Thymus (tissue), 11 donors: ENCODE data around the gene SLC41A3. TPM values are rescaled to one million over a fixed set of nuclear protein-coding genes. Genes with fewer than 3 reads are reported as not detected.
"Not testable (repeated sequence)": the region's sequence is repeated elsewhere in the genome, so short reads cannot be mapped to it uniquely, and the experiment has no call there.

Experiments
- DNase-seq, 9 donors: peaks; one replicate each; pipeline ENCODE4 v3.0.0-alpha.2; 2013; ENCODE audit warnings: low spot score in 9 of 9, low read depth in 6 of 9, missing footprints in 1 of 9
- H3K27ac ChIP-seq, 2 donors: one replicate each; pipeline ENCODE4 v1.5.1; 2013; ENCODE audit warnings: control low read depth in 1 of 2, low read depth in 1 of 2, low read length in 1 of 2, mild to moderate bottlenecking in 1 of 2, moderate library complexity in 1 of 2
- H3K27me3 ChIP-seq, 2 donors: one replicate each; pipeline ENCODE4 v1.5.1; 2013; ENCODE audit warnings: low read length in 1 of 2; ENCODE audit not compliant: control insufficient read depth in 2 of 2, insufficient read depth in 1 of 2
- H3K36me3 ChIP-seq, 2 donors: one replicate each; pipeline ENCODE4 v1.5.1; 2013; ENCODE audit warnings: low read length in 1 of 2, mild to moderate bottlenecking in 1 of 2, moderate library complexity in 1 of 2; ENCODE audit not compliant: control insufficient read depth in 2 of 2, insufficient read depth in 2 of 2
- H3K4me1 ChIP-seq, 2 donors: one replicate each; pipeline ENCODE4 v1.5.1; 2013; ENCODE audit warnings: low read length in 2 of 2; ENCODE audit not compliant: control insufficient read depth in 2 of 2, insufficient read depth in 2 of 2
- H3K4me3 ChIP-seq, 2 donors: one replicate each; pipeline ENCODE4 v1.5.1; 2013; ENCODE audit warnings: low read length in 2 of 2, control low read depth in 1 of 2, mild to moderate bottlenecking in 1 of 2
- H3K9me3 ChIP-seq, 2 donors: one replicate each; pipeline ENCODE4 v1.5.1; 2013; ENCODE audit warnings: low read length in 1 of 2, mild to moderate bottlenecking in 1 of 2; ENCODE audit not compliant: control insufficient read depth in 2 of 2, insufficient read depth in 1 of 2
- WGBS: extraction: QIAGEN DNeasy Blood & Tissue Kit; methylation state at CpG from one replicate; pipeline ENCODE4 v1.1.7; 2013; 5-methylcytosine and 5-hydroxymethylcytosine counted together
- polyA plus RNA-seq: library from polyadenylated mRNA; stranded (reverse); fragments of 200-250 nt; gene quantifications from one replicate; pipeline ENCODE4 v1.2.3, GENCODE V29; 2013
- total RNA-seq: library from RNA; stranded (reverse); fragments of 120-200 nt; gene quantifications from one replicate; pipeline ENCODE4 v1.2.4, GENCODE V29; 2013
- donor health status: healthy.

The SLC41A3 gene
- total and polyA plus RNA-seq, 2 donors: 31.3 to 33.5 TPM

DNA sequence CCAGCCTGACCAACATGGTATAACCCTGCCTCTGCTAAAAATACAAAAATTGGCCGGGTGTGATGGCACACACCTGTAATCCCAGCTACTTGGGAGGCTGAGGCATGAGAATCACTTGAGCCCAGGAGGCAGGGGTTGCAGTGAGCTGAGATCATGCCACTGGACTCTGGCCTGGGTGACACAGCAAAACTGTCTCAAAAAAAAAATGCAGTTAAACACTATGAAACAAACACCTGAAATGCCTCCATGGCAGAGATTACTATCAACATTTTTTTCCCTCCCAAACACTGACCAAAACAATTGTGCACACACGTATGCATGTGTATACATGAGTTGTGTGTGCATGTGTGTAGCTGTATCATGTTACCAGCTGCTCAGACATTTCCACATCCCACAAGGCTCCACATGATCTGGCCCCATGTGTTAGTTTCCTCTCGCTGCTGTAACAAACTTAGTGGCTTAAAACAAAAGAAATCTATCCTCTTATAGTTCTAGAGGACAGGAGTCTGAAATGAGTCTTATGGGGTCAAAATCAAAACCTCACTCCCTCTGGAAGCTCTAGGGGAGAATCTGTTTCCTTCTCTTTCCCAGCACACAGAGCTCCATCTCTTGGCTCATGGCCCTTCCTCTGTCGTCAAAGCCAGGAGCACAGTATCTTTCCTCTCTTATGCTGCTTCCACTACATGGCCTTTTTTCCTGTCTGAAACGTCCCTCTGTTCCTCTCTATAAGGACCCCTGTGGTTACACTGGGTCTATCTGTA, 34.5 kb downstream of the SLC41A3 start:
- H3K4me3 ChIP-seq: no peak overlapping the region

GRCh38 chr3:126040386-126040785, 43.5 kb downstream of the SLC41A3 start:
- WGBS: 84% methylated on average over 4 of the region's 4 CpGs
- no peaks in the 10 kb centered on the region for H3K27me3 ChIP-seq

More for the DNA sequence above, 34.5 kb downstream of the SLC41A3 start:
- H3K4me1 ChIP-seq: peaks cover 0 to 17% of the 10 kb centered on the region in 2 donors
- peaks cover 9 to 10% of the 10 kb centered on the region in 2 donors for H3K36me3 ChIP-seq
- no peak for DNase-seq
- no peak overlapping the region for H3K27ac ChIP-seq
- H3K9me3 ChIP-seq: no peaks in the 10 kb centered on the region
- H3K27me3 ChIP-seq: no peaks in the 10 kb centered on the region
- WGBS: 95% methylated on average over 5 of the region's 5 CpGs

GRCh38 chr3:126039870-126040269, 44.1 kb downstream of the SLC41A3 start:
- no peak overlapping the region for H3K27ac ChIP-seq
- H3K4me1 ChIP-seq: peaks cover 5 to 8% of the 10 kb centered on the region in 2 donors
- H3K4me3 ChIP-seq: no peak overlapping the region
- 75% methylated on average over 2 of the region's 2 CpGs for WGBS
- H3K27me3 ChIP-seq: no peaks in the 10 kb centered on the region
- H3K36me3 ChIP-seq: peaks cover 3 to 5% of the 10 kb centered on the region in 2 donors
- H3K9me3 ChIP-seq: peaks cover 0 to 9% of the 10 kb centered on the region in 2 donors
- DNase-seq: no peak

More at GRCh38 chr3:126040386-126040785, 43.5 kb downstream of the SLC41A3 start:
- Histone ChIP-seq H3K4me1 (peaks cover 2 to 3% of the 10 kb centered on the region in 2 donors), H3K27ac (no peak overlapping the region), H3K9me3 (peaks cover 0 to 9% of the 10 kb centered on the region in 2 donors), H3K36me3 (peaks cover under 1 to 3% of the 10 kb centered on the region in 2 donors), H3K4me3 (no peak overlapping the region)
- no peak for DNase-seq

DNA sequence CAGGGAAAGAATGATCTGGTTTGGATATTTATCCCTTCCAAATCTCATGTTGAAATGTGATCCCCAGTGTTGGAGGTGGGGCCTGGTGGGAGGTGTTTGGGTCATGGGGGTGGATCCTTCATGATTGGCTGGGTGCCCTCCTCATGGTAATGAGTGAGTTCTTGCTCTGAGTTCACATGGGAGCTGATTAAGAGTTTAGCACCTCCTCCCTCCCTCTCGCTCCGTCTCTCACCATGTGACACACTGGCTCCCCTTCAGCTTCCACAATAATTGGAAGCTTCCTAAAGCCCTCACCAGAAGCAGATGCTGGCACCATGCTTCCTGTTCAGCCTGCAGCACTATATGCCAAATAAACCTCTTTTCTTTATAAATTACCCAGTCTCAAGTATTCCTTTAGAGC, 45.1 kb downstream of the SLC41A3 start:
- 94% methylated on average over 2 of the region's 2 CpGs for WGBS
- not testable (repeated sequence) for H3K36me3 ChIP-seq, H3K27ac ChIP-seq, H3K9me3 ChIP-seq, H3K27me3 ChIP-seq, H3K4me3 ChIP-seq, DNase-seq
- peaks cover 10 to 12% of the 10 kb centered on the region in 2 donors for H3K4me1 ChIP-seq

DNA sequence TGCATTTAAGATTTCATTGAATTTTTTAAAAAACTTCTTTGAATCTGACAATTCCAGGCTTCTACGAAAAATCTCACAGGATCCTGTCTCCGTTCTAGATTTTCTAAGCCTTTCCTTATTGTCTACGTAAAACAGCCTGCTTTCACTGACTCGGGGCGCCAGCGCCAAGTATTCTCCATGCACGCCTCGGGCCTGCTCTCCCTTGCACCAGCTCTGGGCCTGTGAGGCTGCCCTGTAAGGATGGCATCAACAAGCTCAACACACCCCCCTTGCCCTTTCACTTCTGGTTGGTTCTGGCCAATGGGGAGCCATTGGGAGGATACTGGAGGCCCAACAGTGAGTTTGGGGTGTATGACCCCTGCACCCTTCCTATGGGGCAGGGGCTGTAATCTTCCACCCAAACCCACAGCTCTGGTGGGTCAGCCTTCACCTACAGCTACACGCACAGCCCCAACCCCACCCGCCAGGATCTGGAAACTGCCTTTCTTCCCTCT, 47.8 kb downstream of the SLC41A3 start:
- no peak overlapping the region for H3K4me3 ChIP-seq
- no peaks in the 10 kb centered on the region for H3K27me3 ChIP-seq
- peaks cover 0 to 9% of the 10 kb centered on the region in 2 donors for H3K9me3 ChIP-seq
- DNase-seq: no peak
- H3K36me3 ChIP-seq: peaks cover 10 to 11% of the 10 kb centered on the region in 2 donors
- peaks cover 11 to 12% of the 10 kb centered on the region in 2 donors for H3K4me1 ChIP-seq
- no peak overlapping the region for H3K27ac ChIP-seq
- WGBS: 99% methylated on average over 10 of the region's 10 CpGs

DNA sequence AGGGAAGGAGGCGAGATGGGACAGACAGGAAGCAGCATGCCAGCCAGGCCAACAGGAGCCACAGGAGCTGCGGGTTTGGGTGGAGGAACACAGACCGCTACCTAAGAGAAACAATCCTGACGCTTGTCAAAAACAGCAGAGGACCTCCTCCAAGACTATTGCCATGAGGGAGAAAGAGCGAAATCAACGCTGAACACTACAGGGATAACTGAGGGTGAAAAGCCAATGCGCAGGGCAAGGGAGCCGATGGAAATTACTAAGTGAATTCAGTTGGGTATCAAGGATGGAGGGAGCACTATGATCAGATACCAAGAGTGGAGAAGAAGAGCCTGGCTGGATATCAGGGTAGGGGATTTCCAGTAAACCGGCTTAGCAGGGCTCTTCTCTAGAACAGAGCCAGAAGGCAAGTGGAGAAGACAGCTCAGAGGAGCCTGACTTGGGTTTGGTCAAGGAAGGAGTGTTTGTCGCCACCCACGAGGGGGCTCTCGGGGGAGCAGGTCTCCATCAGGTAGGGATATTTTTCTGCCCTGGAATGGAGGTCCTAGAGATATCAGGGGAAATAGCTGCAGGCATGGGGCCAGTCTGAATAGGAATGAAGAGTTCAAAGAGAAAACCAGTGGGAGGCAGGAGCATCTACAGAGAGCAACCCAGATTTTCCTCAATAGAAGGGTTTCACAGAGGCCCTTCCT, 48.4 kb downstream of the SLC41A3 start:
- 98% methylated on average over 12 of the region's 12 CpGs for WGBS
- DNase-seq: no peak
- H3K9me3 ChIP-seq: peaks cover 0 to 9% of the 10 kb centered on the region in 2 donors
- no peaks in the 10 kb centered on the region for H3K27me3 ChIP-seq
- H3K4me1 ChIP-seq: peaks cover 11 to 12% of the 10 kb centered on the region in 2 donors
- no peak overlapping the region for H3K27ac ChIP-seq
- peaks cover 10 to 11% of the 10 kb centered on the region in 2 donors for H3K36me3 ChIP-seq
- no peak overlapping the region for H3K4me3 ChIP-seq

GRCh38 chr3:126034481-126035361, 49.2 kb downstream of the SLC41A3 start:
- DNase-seq: peak in 6 of 9 donors; percentile 11 to 68 (median 24)
- H3K36me3 ChIP-seq: peaks cover 10 to 11% of the 10 kb centered on the region in 2 donors
- peak overlapping the region in 1 of 2 donors; percentile 27 for H3K27ac ChIP-seq
- peaks cover 11 to 12% of the 10 kb centered on the region in 2 donors for H3K4me1 ChIP-seq
- H3K27me3 ChIP-seq: no peaks in the 10 kb centered on the region
- WGBS: 50% methylated on average over 11 of the region's 11 CpGs
- peaks cover 0 to 9% of the 10 kb centered on the region in 2 donors for H3K9me3 ChIP-seq
- H3K4me3 ChIP-seq: no peak overlapping the region

- no peak overlapping the region for H3K4me3 ChIP-seq
- no peaks in the 10 kb centered on the region for H3K27me3 ChIP-seq
- no peak for DNase-seq
- peaks cover 0 to 9% of the 10 kb centered on the region in 2 donors for H3K9me3 ChIP-seq
- H3K4me1 ChIP-seq: peaks cover 11 to 12% of the 10 kb centered on the region in 2 donors
- 97% methylated on average over 5 of the region's 5 CpGs for WGBS
- H3K27ac ChIP-seq: no peak overlapping the region
- peaks cover 14 to 16% of the 10 kb centered on the region in 2 donors for H3K36me3 ChIP-seq
Measured at GRCh38 chr3:126033765-126034164, 50.2 kb downstream of the SLC41A3 start.
